HG03108 (cell line): ENCODE data around the gene LHPP.
A peak's percentile ranks its signal among the peaks of the same experiment; 100 is the strongest.

Source experiments
- ATAC-seq: cut with Tn5 transposase; IDR thresholded peaks from one replicate; pipeline ENCODE4 v1.9.1; 2021; ENCODE audit warnings: moderate library complexity; ENCODE audit not compliant: unreplicated experiment

The LHPP gene

GRCh38 chr10:124520558-124521428 lies 59.2 kb downstream of the LHPP start:
- no peak for ATAC-seq

GRCh38 chr10:124521429-124521871 lies 59.8 kb downstream of the LHPP start:
- no peak for ATAC-seq

GRCh38 chr10:124522131-124522932 lies 60.7 kb downstream of the LHPP start:
- no peak for ATAC-seq

- no peak for ATAC-seq
Measured at GRCh38 chr10:124522933-124523871, 61.6 kb downstream of the LHPP start.

- ATAC-seq: no peak
Measured at GRCh38 chr10:124523901-124524300, 62.3 kb downstream of the LHPP start.

- ATAC-seq: no peak
Measured at GRCh38 chr10:124524991-124525653, 63.5 kb downstream of the LHPP start.

GRCh38 chr10:124525751-124526600 lies 64.4 kb downstream of the LHPP start:
- ATAC-seq: no peak

GRCh38 chr10:124526621-124527267 lies 65.1 kb downstream of the LHPP start:
- no peak for ATAC-seq

GRCh38 chr10:124527874-124528395 lies 66.3 kb downstream of the LHPP start:
- ATAC-seq: no peak

- no peak for ATAC-seq
Measured at GRCh38 chr10:124529661-124530214, 68.1 kb downstream of the LHPP start.

- peak; percentile 75 for ATAC-seq
Measured at GRCh38 chr10:124530215-124530665, 68.6 kb downstream of the LHPP start.

- ATAC-seq: no peak
Measured at GRCh38 chr10:124530816-124531215, 69.2 kb downstream of the LHPP start.

- ATAC-seq: no peak
Measured at GRCh38 chr10:124532106-124532641, 70.6 kb downstream of the LHPP start.

- no peak for ATAC-seq
Measured at GRCh38 chr10:124532788-124533187, 71.2 kb downstream of the LHPP start.

GRCh38 chr10:124533266-124533665 lies 71.6 kb downstream of the LHPP start:
- ATAC-seq: no peak

GRCh38 chr10:124534231-124534798 lies 72.7 kb downstream of the LHPP start:
- ATAC-seq: no peak

GRCh38 chr10:124534826-124535601 lies 73.4 kb downstream of the LHPP start:
- no peak for ATAC-seq
